Spleen (tissue), 7 donors: Measurements from ENCODE around the gene COL25A1.

Source experiments
- CTCF ChIP-seq, 11 experiments: fragments of 200-600 bp in 7 of 11; fragments of 450-650 bp in 4 of 11; sonication (generic) in 4 of 11; IDR thresholded peaks in 8 of 11; conservative IDR thresholded peaks in 3 of 11; 1 replicate in 7 of 11; 2 replicates in 4 of 11; pipeline versions ENCODE4 v1.4.0 to v1.8.0; 2016 to 2021; ENCODE audit warnings: antibody characterized with exemption in 11 of 11, inconsistent platforms in 4 of 11, mild to moderate bottlenecking in 1 of 11
- POLR2A ChIP-seq, 3 donors: fragments of 450-650 bp; IDR thresholded peaks; one replicate each; pipeline ENCODE4 v1.5.1; 2017; ENCODE audit warnings: antibody characterized with exemption in 3 of 3, mild to moderate bottlenecking in 1 of 3
- donor health status: DM: no; HTN: no; CAD: no; lungs with moderate emphysema.
- donor health status: DM: no; HTN: no; CAD: no.
- donor health status: DM: no; HTN: no; CAD: no.

GRCh38 chr4:109195646-109196045 is 106.8 kb downstream of the COL25A1 start:
- TF ChIP-seq CTCF (IDR thresholded peaks at IDR 0.05 in 8 of 11, conservative IDR thresholded peaks at IDR 0.05 in 3 of 11) (no peak), POLR2A (IDR thresholded peaks at IDR 0.05) (no peak)
